ENCODE data around the gene TMC5.

Gene TMC5

GRCh38 chr16:19439483-19439882, 21.8 kb downstream of the TMC5 start:
- Histone ChIP-seq H3K27ac (ENCODE audit: low read depth, low read length) (no peak overlapping the region), H3K9ac (ENCODE audit: low read length) (no peak overlapping the region), H3K9me3 (ENCODE audit: insufficient read depth, low read depth, low read length) (peaks cover 2% of the 10 kb centered on the region), H3K4me3 (ENCODE audit: low read depth, low read length) (no peak overlapping the region), H3K36me3 (ENCODE audit: control insufficient read depth in 1 of 2, insufficient read depth in 2 of 2, low read length in 2 of 2) (no peaks in the 10 kb centered on the region), H2AFZ (ENCODE audit: insufficient read depth, low read length, poor library complexity) (no peak overlapping the region), H3K23ac (ENCODE audit: low read length) (no peak overlapping the region), H4K91ac (ENCODE audit: low read depth, low read length) (no peak overlapping the region), H2BK12ac (ENCODE audit: low read length) (no peak overlapping the region), H4K12ac (ENCODE audit: low read depth, low read length) (no peak overlapping the region), H3K18ac (ENCODE audit: low read length) (no peak overlapping the region), H3K14ac (ENCODE audit: low read length) (no peak overlapping the region), H4K8ac (ENCODE audit: low read depth, low read length) (no peak overlapping the region), H3K4ac (ENCODE audit: low read depth, low read length) (no peak overlapping the region), H3K79me2 (ENCODE audit: control insufficient read depth, insufficient read depth, low read length, poor library complexity) (no peaks in the 10 kb centered on the region), H3K79me1 (ENCODE audit: low read length) (no peaks in the 10 kb centered on the region), H2AK5ac (ENCODE audit: low read length) (no peak overlapping the region), H3K27me3 (ENCODE audit: insufficient read depth, low read length) (no peaks in the 10 kb centered on the region), H3K4me2 (ENCODE audit: low read length) (no peak overlapping the region), H2BK5ac (ENCODE audit: low read depth, low read length, poor library complexity) (no peak overlapping the region), H3K4me1 (ENCODE audit: control insufficient read depth in 1 of 2, insufficient read depth in 2 of 2, low read length in 2 of 2) (no peaks in the 10 kb centered on the region), H2BK120ac (ENCODE audit: insufficient read depth, low read length, poor library complexity) (no peak overlapping the region)
- no CpG with 5 or more reads among the region's 4 CpGs for WGBS (ENCODE audit: extremely low coverage, insufficient coverage, insufficient read length)
- DNase-seq, result no peak

- Histone ChIP-seq H3K36me3 (ENCODE audit: control insufficient read depth in 1 of 2, insufficient read depth in 2 of 2, low read length in 2 of 2) (no peaks in the 10 kb centered on the region), H3K9me3 (ENCODE audit: insufficient read depth, low read depth, low read length) (peaks cover 2% of the 10 kb centered on the region), H2AFZ (ENCODE audit: insufficient read depth, low read length, poor library complexity) (no peak overlapping the region), H3K27me3 (ENCODE audit: insufficient read depth, low read length) (no peaks in the 10 kb centered on the region), H3K27ac (ENCODE audit: low read depth, low read length) (no peak overlapping the region), H3K23ac (ENCODE audit: low read length) (no peak overlapping the region), H2BK5ac (ENCODE audit: low read depth, low read length, poor library complexity) (no peak overlapping the region), H2AK5ac (ENCODE audit: low read length) (no peak overlapping the region), H3K4me2 (ENCODE audit: low read length) (no peak overlapping the region), H3K4me3 (ENCODE audit: low read depth, low read length) (no peak overlapping the region), H2BK12ac (ENCODE audit: low read length) (no peak overlapping the region), H2BK120ac (ENCODE audit: insufficient read depth, low read length, poor library complexity) (no peak overlapping the region), H4K91ac (ENCODE audit: low read depth, low read length) (no peak overlapping the region), H3K4me1 (ENCODE audit: control insufficient read depth in 1 of 2, insufficient read depth in 2 of 2, low read length in 2 of 2) (no peaks in the 10 kb centered on the region), H4K12ac (ENCODE audit: low read depth, low read length) (no peak overlapping the region), H3K9ac (ENCODE audit: low read length) (no peak overlapping the region), H4K8ac (ENCODE audit: low read depth, low read length) (no peak overlapping the region), H3K79me1 (ENCODE audit: low read length) (no peaks in the 10 kb centered on the region), H3K18ac (ENCODE audit: low read length) (no peak overlapping the region), H3K14ac (ENCODE audit: low read length) (no peak overlapping the region), H3K4ac (ENCODE audit: low read depth, low read length) (no peak overlapping the region), H3K79me2 (ENCODE audit: control insufficient read depth, insufficient read depth, low read length, poor library complexity) (no peaks in the 10 kb centered on the region)
- 100% methylated on average over 1 of the region's 1 CpG for WGBS (ENCODE audit: extremely low coverage, insufficient coverage, insufficient read length)
- DNase-seq, result no peak
These were observed 26.0 kb downstream of the TMC5 start for GRCh38 chr16:19443659-19444058.

- no CpG with 5 or more reads among the region's 4 CpGs for WGBS (ENCODE audit: extremely low coverage, insufficient coverage, insufficient read length)
- H2AFZ ChIP-seq (ENCODE audit: insufficient read depth, low read length, poor library complexity), result no peak overlapping the region
- no peak overlapping the region for H3K4ac ChIP-seq (ENCODE audit: low read depth, low read length)
- H3K27ac ChIP-seq (ENCODE audit: low read depth, low read length), result no peak overlapping the region
- H3K9me3 ChIP-seq (ENCODE audit: insufficient read depth, low read depth, low read length), result peaks cover 2% of the 10 kb centered on the region
- no peak for DNase-seq
- H3K4me2 ChIP-seq (ENCODE audit: low read length), result no peak overlapping the region
- H4K8ac ChIP-seq (ENCODE audit: low read depth, low read length), result no peak overlapping the region
- no peak overlapping the region for H2BK12ac ChIP-seq (ENCODE audit: low read length)
- no peak overlapping the region for H3K9ac ChIP-seq (ENCODE audit: low read length)
- H3K27me3 ChIP-seq (ENCODE audit: insufficient read depth, low read length), result no peaks in the 10 kb centered on the region
- H3K23ac ChIP-seq (ENCODE audit: low read length), result no peak overlapping the region
- no peak overlapping the region for H3K4me3 ChIP-seq (ENCODE audit: low read depth, low read length)
- H3K36me3 ChIP-seq (ENCODE audit: control insufficient read depth in 1 of 2, insufficient read depth in 2 of 2, low read length in 2 of 2), result no peaks in the 10 kb centered on the region
- no peak overlapping the region for H2BK120ac ChIP-seq (ENCODE audit: insufficient read depth, low read length, poor library complexity)
- H2BK5ac ChIP-seq (ENCODE audit: low read depth, low read length, poor library complexity), result no peak overlapping the region
- no peaks in the 10 kb centered on the region for H3K4me1 ChIP-seq (ENCODE audit: control insufficient read depth in 1 of 2, insufficient read depth in 2 of 2, low read length in 2 of 2)
- no peak overlapping the region for H3K14ac ChIP-seq (ENCODE audit: low read length)
- H3K79me2 ChIP-seq (ENCODE audit: control insufficient read depth, insufficient read depth, low read length, poor library complexity), result no peaks in the 10 kb centered on the region
- H3K79me1 ChIP-seq (ENCODE audit: low read length), result no peaks in the 10 kb centered on the region
- no peak overlapping the region for H4K91ac ChIP-seq (ENCODE audit: low read depth, low read length)
- H3K18ac ChIP-seq (ENCODE audit: low read length), result no peak overlapping the region
- no peak overlapping the region for H4K12ac ChIP-seq (ENCODE audit: low read depth, low read length)
- no peak overlapping the region for H2AK5ac ChIP-seq (ENCODE audit: low read length)
These were observed 28.7 kb downstream of the TMC5 start for GRCh38 chr16:19446300-19446846.

- Histone ChIP-seq H3K36me3 (ENCODE audit: control insufficient read depth in 1 of 2, insufficient read depth in 2 of 2, low read length in 2 of 2) (no peaks in the 10 kb centered on the region), H3K4me1 (ENCODE audit: control insufficient read depth in 1 of 2, insufficient read depth in 2 of 2, low read length in 2 of 2) (no peaks in the 10 kb centered on the region), H3K4me3 (ENCODE audit: low read depth, low read length) (no peak overlapping the region), H2BK120ac (ENCODE audit: insufficient read depth, low read length, poor library complexity) (no peak overlapping the region), H3K9ac (ENCODE audit: low read length) (no peak overlapping the region), H4K12ac (ENCODE audit: low read depth, low read length) (no peak overlapping the region), H3K27ac (ENCODE audit: low read depth, low read length) (no peak overlapping the region), H3K18ac (ENCODE audit: low read length) (no peak overlapping the region), H3K27me3 (ENCODE audit: insufficient read depth, low read length) (no peaks in the 10 kb centered on the region), H3K79me2 (ENCODE audit: control insufficient read depth, insufficient read depth, low read length, poor library complexity) (no peaks in the 10 kb centered on the region), H3K14ac (ENCODE audit: low read length) (no peak overlapping the region), H3K79me1 (ENCODE audit: low read length) (no peaks in the 10 kb centered on the region), H2AK5ac (ENCODE audit: low read length) (no peak overlapping the region), H2AFZ (ENCODE audit: insufficient read depth, low read length, poor library complexity) (no peak overlapping the region), H4K8ac (ENCODE audit: low read depth, low read length) (no peak overlapping the region), H3K9me3 (ENCODE audit: insufficient read depth, low read depth, low read length) (peaks cover 2% of the 10 kb centered on the region), H3K4me2 (ENCODE audit: low read length) (no peak overlapping the region), H3K4ac (ENCODE audit: low read depth, low read length) (no peak overlapping the region), H2BK5ac (ENCODE audit: low read depth, low read length, poor library complexity) (no peak overlapping the region), H4K91ac (ENCODE audit: low read depth, low read length) (no peak overlapping the region), H3K23ac (ENCODE audit: low read length) (no peak overlapping the region), H2BK12ac (ENCODE audit: low read length) (no peak overlapping the region)
- DNase-seq, result no peak
- WGBS (ENCODE audit: extremely low coverage, insufficient coverage, insufficient read length), result no CpG with 5 or more reads among the region's 5 CpGs
These were observed 29.2 kb downstream of the TMC5 start for GRCh38 chr16:19446886-19447285.
